Epithelial cell of prostate (primary cell): ENCODE results near the gene ANKRD12.

Experiments used
- DNase-seq: peaks from one replicate; pipeline ENCODE4 v3.0.0-alpha.2; 2011; ENCODE audit warnings: low read depth, low spot score
- H3K27ac ChIP-seq: fragments of 450-650 bp; 2 replicates; pipeline ENCODE4 v1.5.1; 2017; ENCODE audit warnings: mild to moderate bottlenecking

ANKRD12 gene

GRCh38 chr18:9330419-9330818 is 193.8 kb downstream of the ANKRD12 start:
- no peak overlapping the region for H3K27ac ChIP-seq
- no peak for DNase-seq

DNA sequence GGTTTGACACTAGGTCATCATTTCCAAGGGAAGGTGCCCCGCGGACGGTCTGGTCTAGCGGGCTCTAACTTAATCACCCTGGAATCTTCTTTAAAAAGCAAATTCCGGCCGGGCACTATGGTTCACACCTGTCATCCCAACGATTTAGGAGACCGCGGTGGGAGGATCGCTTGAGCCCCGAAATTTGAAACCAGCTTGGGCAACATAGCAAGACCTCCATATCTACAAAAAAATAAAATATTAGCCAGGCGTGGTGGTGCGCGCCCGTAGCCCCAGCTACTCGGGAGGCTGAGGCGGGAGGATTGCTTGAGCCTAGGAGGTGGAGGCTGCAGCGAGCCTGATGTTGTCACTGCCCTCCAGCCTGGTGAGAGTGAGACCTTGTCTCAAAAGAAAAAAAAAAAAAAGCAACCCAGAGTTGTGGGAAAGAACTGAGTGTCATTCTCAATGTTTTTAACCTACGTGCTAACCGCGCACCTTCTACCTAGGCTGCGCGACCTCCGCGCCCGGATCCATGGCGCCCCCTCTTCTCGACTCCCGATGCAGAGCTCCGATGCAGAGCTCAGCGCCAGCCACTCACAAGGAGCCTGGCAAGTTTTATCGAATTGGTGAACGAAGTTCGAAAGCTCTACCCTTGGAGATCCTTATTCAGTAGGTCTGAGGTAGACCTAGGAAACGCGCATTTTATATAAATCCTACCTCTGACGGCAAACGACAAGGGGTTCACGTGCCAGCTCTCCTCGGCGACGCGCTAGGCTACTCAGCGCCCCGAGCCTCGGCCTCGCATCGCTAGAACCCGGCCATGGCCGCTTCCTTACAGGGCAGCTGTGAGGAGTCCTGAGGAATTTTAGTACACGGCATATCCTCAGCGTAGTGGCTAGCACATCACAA is 197.1 kb downstream of the ANKRD12 start:
- no peak for DNase-seq
- H3K27ac ChIP-seq = peak overlapping the region; percentile 25

DNA sequence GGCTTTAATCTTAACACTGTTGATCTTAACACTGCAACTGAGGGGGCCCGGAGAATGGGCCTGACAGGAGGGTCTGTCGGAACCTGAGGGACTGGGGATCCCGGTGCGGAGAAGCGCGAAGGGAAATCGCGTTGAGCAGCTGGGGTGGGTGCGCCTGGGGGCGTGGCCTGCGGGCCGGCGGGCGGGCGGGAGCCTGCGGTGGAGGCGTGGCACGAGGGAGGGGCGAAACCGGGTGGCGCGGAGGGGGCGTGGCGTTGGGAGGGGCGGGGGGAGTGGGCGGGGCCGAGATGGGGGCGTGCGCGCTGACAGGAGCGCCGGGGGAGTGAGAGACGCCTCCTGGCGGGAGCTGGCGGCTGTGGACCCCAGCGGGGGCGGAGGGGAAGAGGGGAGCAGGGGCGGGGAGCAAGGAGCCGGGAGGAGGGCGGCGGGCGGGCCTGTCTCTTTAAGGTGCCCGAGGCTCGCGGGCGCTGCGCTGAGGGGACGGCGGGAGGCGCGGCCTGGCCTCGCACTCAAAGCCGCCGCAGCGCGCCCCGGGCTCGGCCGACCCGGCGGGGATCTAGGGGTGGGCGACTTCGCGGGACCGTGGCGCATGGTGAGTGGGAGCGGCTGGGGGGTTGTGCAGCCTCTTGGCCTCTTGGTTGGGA is 197.9 kb downstream of the ANKRD12 start, which contains the start of gene TWSG1:
Gene TWSG1 (plus strand): TSS at position 445 of the 644 bp plus-strand sequence. CDS start 2,457 bp downstream, outside the sequence.
- DNase-seq = peak; percentile 37
- peak within 1 kb of the TSS; percentile 35 for H3K27ac ChIP-seq

- no peak for DNase-seq
- peak overlapping the region; percentile 35 for H3K27ac ChIP-seq
Observed at GRCh38 chr18:9334973-9335696, 198.6 kb downstream of the ANKRD12 start.
